PC-3 (cell line): Measurements from ENCODE around the gene ATAD3A.
"Not testable (repeated sequence)": the region's sequence is repeated elsewhere in the genome, so short reads cannot be mapped to it uniquely, and the experiment has no call there.

Experiments used
- EZH2 ChIP-seq: fragments of 300-600 bp; sonication (generic); IDR thresholded peaks from one replicate; pipeline ENCODE4 v1.6.1; 2017; ENCODE audit warnings: antibody characterized with exemption, mild to moderate bottlenecking, low read length; ENCODE audit not compliant: unreplicated experiment
- EZH2phosphoT487 ChIP-seq: fragments of 300-600 bp; sonication (generic); IDR thresholded peaks from 2 replicates; pipeline ENCODE4 v1.6.1; 2018; ENCODE audit warnings: mild to moderate bottlenecking, antibody characterized with exemption, low read length, borderline replicate concordance
- TF ChIP-seq, protein P1 (sequence below): fragments of 300-600 bp; sonication (generic); conservative IDR thresholded peaks from 2 replicates; pipeline ENCODE4 v1.5.1; 2017; ENCODE audit warnings: antibody characterized with exemption, low read depth, mild to moderate bottlenecking, low read length

DNA sequence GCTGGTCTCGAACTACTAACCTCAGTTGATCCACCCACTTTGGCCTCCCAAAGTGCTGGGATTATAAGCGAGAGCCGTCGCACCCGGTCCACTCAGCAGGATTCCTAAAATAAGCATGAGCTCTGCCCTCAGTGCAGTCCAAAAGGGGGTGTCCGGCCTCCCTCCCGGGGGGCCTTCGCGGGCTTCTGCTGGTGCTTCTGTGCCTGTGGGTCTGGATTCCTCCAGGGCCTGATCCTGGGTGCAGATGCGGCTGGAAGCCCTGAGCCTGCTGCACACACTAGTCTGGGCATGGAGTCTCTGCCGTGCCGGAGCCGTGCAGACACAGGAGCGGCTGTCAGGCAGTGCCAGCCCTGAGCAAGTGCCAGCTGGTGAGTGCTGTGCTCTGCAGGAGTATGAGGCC is 5.0 kb downstream of the ATAD3A start:
- TF ChIP-seq, protein P1, sequence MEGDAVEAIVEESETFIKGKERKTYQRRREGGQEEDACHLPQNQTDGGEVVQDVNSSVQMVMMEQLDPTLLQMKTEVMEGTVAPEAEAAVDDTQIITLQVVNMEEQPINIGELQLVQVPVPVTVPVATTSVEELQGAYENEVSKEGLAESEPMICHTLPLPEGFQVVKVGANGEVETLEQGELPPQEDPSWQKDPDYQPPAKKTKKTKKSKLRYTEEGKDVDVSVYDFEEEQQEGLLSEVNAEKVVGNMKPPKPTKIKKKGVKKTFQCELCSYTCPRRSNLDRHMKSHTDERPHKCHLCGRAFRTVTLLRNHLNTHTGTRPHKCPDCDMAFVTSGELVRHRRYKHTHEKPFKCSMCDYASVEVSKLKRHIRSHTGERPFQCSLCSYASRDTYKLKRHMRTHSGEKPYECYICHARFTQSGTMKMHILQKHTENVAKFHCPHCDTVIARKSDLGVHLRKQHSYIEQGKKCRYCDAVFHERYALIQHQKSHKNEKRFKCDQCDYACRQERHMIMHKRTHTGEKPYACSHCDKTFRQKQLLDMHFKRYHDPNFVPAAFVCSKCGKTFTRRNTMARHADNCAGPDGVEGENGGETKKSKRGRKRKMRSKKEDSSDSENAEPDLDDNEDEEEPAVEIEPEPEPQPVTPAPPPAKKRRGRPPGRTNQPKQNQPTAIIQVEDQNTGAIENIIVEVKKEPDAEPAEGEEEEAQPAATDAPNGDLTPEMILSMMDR: not testable (repeated sequence)
- not testable (repeated sequence) for TF ChIP-seq EZH2, EZH2phosphoT487
